Measurements from ENCODE around the gene EEF1B2.
"Not testable (repeated sequence)": the region's sequence is repeated elsewhere in the genome, so short reads cannot be mapped to it uniquely, and the experiment has no call there.

Gene EEF1B2

GRCh38 chr2:206190689-206191088 is 31.0 kb downstream of the EEF1B2 start:
- no peaks in the 10 kb centered on the region for H3K9me3 ChIP-seq (ENCODE audit: control insufficient read depth, insufficient read depth, low read length)
- no peaks in the 10 kb centered on the region for H3K36me3 ChIP-seq (ENCODE audit: control insufficient read depth, insufficient read depth, low read length)
- no peak overlapping the region for H3K4me3 ChIP-seq (ENCODE audit: low read length)
- no CpG with 5 or more reads among the region's 5 CpGs for WGBS (ENCODE audit: insufficient coverage, insufficient read length)
- H3K27ac ChIP-seq (ENCODE audit: low read length) = no peak overlapping the region
- no peak for DNase-seq (ENCODE audit: low read depth, low spot score)
- H3K27me3 ChIP-seq (ENCODE audit: control insufficient read depth, insufficient read depth, low read length) = no peaks in the 10 kb centered on the region
- no peaks in the 10 kb centered on the region for H3K4me1 ChIP-seq (ENCODE audit: control insufficient read depth, insufficient read depth, low read length)

GRCh38 chr2:206192157-206192556 is 32.5 kb downstream of the EEF1B2 start:
- H3K4me1 ChIP-seq (ENCODE audit: control insufficient read depth, insufficient read depth, low read length) = no peaks in the 10 kb centered on the region
- H3K36me3 ChIP-seq (ENCODE audit: control insufficient read depth, insufficient read depth, low read length) = no peaks in the 10 kb centered on the region
- H3K4me3 ChIP-seq (ENCODE audit: low read length) = no peak overlapping the region
- H3K9me3 ChIP-seq (ENCODE audit: control insufficient read depth, insufficient read depth, low read length) = no peaks in the 10 kb centered on the region
- no peak overlapping the region for H3K27ac ChIP-seq (ENCODE audit: low read length)
- DNase-seq (ENCODE audit: low read depth, low spot score) = no peak
- no peaks in the 10 kb centered on the region for H3K27me3 ChIP-seq (ENCODE audit: control insufficient read depth, insufficient read depth, low read length)
- no CpG with 5 or more reads among the region's 3 CpGs for WGBS (ENCODE audit: insufficient coverage, insufficient read length)

- H3K4me1 ChIP-seq (ENCODE audit: control insufficient read depth, insufficient read depth, low read length) = no peaks in the 10 kb centered on the region
- H3K27ac ChIP-seq (ENCODE audit: low read length) = no peak overlapping the region
- H3K4me3 ChIP-seq (ENCODE audit: low read length) = no peak overlapping the region
- no peaks in the 10 kb centered on the region for H3K36me3 ChIP-seq (ENCODE audit: control insufficient read depth, insufficient read depth, low read length)
- no peaks in the 10 kb centered on the region for H3K27me3 ChIP-seq (ENCODE audit: control insufficient read depth, insufficient read depth, low read length)
- no peak for DNase-seq (ENCODE audit: low read depth, low spot score)
- H3K9me3 ChIP-seq (ENCODE audit: control insufficient read depth, insufficient read depth, low read length) = no peaks in the 10 kb centered on the region
- WGBS (ENCODE audit: insufficient coverage, insufficient read length) = no CpG with 5 or more reads among the region's 2 CpGs
Measured at GRCh38 chr2:206193671-206194357, 34.1 kb downstream of the EEF1B2 start.

- Histone ChIP-seq H3K4me3 (ENCODE audit: low read length) (no peak overlapping the region), H3K4me1 (ENCODE audit: control insufficient read depth, insufficient read depth, low read length) (no peaks in the 10 kb centered on the region), H3K27ac (ENCODE audit: low read length) (no peak overlapping the region), H3K9me3 (ENCODE audit: control insufficient read depth, insufficient read depth, low read length) (no peaks in the 10 kb centered on the region), H3K27me3 (ENCODE audit: control insufficient read depth, insufficient read depth, low read length) (no peaks in the 10 kb centered on the region), H3K36me3 (ENCODE audit: control insufficient read depth, insufficient read depth, low read length) (no peaks in the 10 kb centered on the region)
- DNase-seq (ENCODE audit: low read depth, low spot score) = no peak
- no CpG with 5 or more reads among the region's 1 CpG for WGBS (ENCODE audit: insufficient coverage, insufficient read length)
Measured at GRCh38 chr2:206198677-206199076, 39.0 kb downstream of the EEF1B2 start.

- no peaks in the 10 kb centered on the region for H3K36me3 ChIP-seq (ENCODE audit: control insufficient read depth, insufficient read depth, low read length)
- H3K4me3 ChIP-seq (ENCODE audit: low read length) = no peak overlapping the region
- H3K27me3 ChIP-seq (ENCODE audit: control insufficient read depth, insufficient read depth, low read length) = no peaks in the 10 kb centered on the region
- no CpG with 5 or more reads among the region's 5 CpGs for WGBS (ENCODE audit: insufficient coverage, insufficient read length)
- no peaks in the 10 kb centered on the region for H3K9me3 ChIP-seq (ENCODE audit: control insufficient read depth, insufficient read depth, low read length)
- no peaks in the 10 kb centered on the region for H3K4me1 ChIP-seq (ENCODE audit: control insufficient read depth, insufficient read depth, low read length)
- no peak overlapping the region for H3K27ac ChIP-seq (ENCODE audit: low read length)
- DNase-seq (ENCODE audit: low read depth, low spot score) = no peak
Measured at GRCh38 chr2:206201075-206201848, 41.6 kb downstream of the EEF1B2 start.

- Histone ChIP-seq H3K4me3 (ENCODE audit: low read length) (no peak overlapping the region), H3K27me3 (ENCODE audit: control insufficient read depth, insufficient read depth, low read length) (no peaks in the 10 kb centered on the region), H3K27ac (ENCODE audit: low read length) (no peak overlapping the region), H3K9me3 (ENCODE audit: control insufficient read depth, insufficient read depth, low read length) (no peaks in the 10 kb centered on the region), H3K4me1 (ENCODE audit: control insufficient read depth, insufficient read depth, low read length) (no peaks in the 10 kb centered on the region), H3K36me3 (ENCODE audit: control insufficient read depth, insufficient read depth, low read length) (no peaks in the 10 kb centered on the region)
- WGBS (ENCODE audit: insufficient coverage, insufficient read length) = no CpG with 5 or more reads among the region's 16 CpGs
- DNase-seq (ENCODE audit: low read depth, low spot score) = no peak
Measured at GRCh38 chr2:206202446-206202845, 42.8 kb downstream of the EEF1B2 start.

- DNase-seq (ENCODE audit: low read depth, low spot score) = no peak
- Histone ChIP-seq H3K9me3 (ENCODE audit: control insufficient read depth, insufficient read depth, low read length) (no peaks in the 10 kb centered on the region), H3K4me1 (ENCODE audit: control insufficient read depth, insufficient read depth, low read length) (no peaks in the 10 kb centered on the region), H3K27me3 (ENCODE audit: control insufficient read depth, insufficient read depth, low read length) (no peaks in the 10 kb centered on the region), H3K36me3 (ENCODE audit: control insufficient read depth, insufficient read depth, low read length) (no peaks in the 10 kb centered on the region), H3K27ac (ENCODE audit: low read length) (no peak overlapping the region), H3K4me3 (ENCODE audit: low read length) (no peak overlapping the region)
- no CpG with 5 or more reads among the region's 17 CpGs for whole genome bisulfite sequencing (ENCODE audit: insufficient coverage, insufficient read length)
Measured at GRCh38 chr2:206203331-206203730, 43.6 kb downstream of the EEF1B2 start.

GRCh38 chr2:206204710-206205109 is 45.0 kb downstream of the EEF1B2 start:
- WGBS (ENCODE audit: insufficient coverage, insufficient read length) = no CpG with 5 or more reads among the region's 3 CpGs
- DNase-seq (ENCODE audit: low read depth, low spot score) = no peak
- Histone ChIP-seq H3K27me3 (ENCODE audit: control insufficient read depth, insufficient read depth, low read length) (no peaks in the 10 kb centered on the region), H3K4me1 (ENCODE audit: control insufficient read depth, insufficient read depth, low read length) (no peaks in the 10 kb centered on the region), H3K27ac (ENCODE audit: low read length) (no peak overlapping the region), H3K9me3 (ENCODE audit: control insufficient read depth, insufficient read depth, low read length) (no peaks in the 10 kb centered on the region), H3K4me3 (ENCODE audit: low read length) (no peak overlapping the region), H3K36me3 (ENCODE audit: control insufficient read depth, insufficient read depth, low read length) (no peaks in the 10 kb centered on the region)

- H3K27me3 ChIP-seq (ENCODE audit: control insufficient read depth, insufficient read depth, low read length); H3K4me3 ChIP-seq (ENCODE audit: low read length); H3K9me3 ChIP-seq (ENCODE audit: control insufficient read depth, insufficient read depth, low read length); H3K36me3 ChIP-seq (ENCODE audit: control insufficient read depth, insufficient read depth, low read length); DNase-seq (ENCODE audit: low read depth, low spot score); H3K4me1 ChIP-seq (ENCODE audit: control insufficient read depth, insufficient read depth, low read length); H3K27ac ChIP-seq (ENCODE audit: low read length): not testable (repeated sequence)
- no CpG with 5 or more reads among the region's 2 CpGs for WGBS (ENCODE audit: insufficient coverage, insufficient read length)
Measured at GRCh38 chr2:206207316-206207715, 47.6 kb downstream of the EEF1B2 start.

- no CpG with 5 or more reads among the region's 7 CpGs for WGBS (ENCODE audit: insufficient coverage, insufficient read length)
- no peaks in the 10 kb centered on the region for H3K9me3 ChIP-seq (ENCODE audit: control insufficient read depth, insufficient read depth, low read length)
- H3K4me1 ChIP-seq (ENCODE audit: control insufficient read depth, insufficient read depth, low read length) = no peaks in the 10 kb centered on the region; the same call in 1 of the 2 replicates
- no peaks in the 10 kb centered on the region for H3K27me3 ChIP-seq (ENCODE audit: control insufficient read depth, insufficient read depth, low read length)
- no peak overlapping the region for H3K4me3 ChIP-seq (ENCODE audit: low read length)
- H3K27ac ChIP-seq (ENCODE audit: low read length) = no peak overlapping the region
- DNase-seq (ENCODE audit: low read depth, low spot score) = no peak
- H3K36me3 ChIP-seq (ENCODE audit: control insufficient read depth, insufficient read depth, low read length) = no peaks in the 10 kb centered on the region
Measured at GRCh38 chr2:206208900-206209299, 49.2 kb downstream of the EEF1B2 start.
